Skin epidermis (tissue), 12 donors: Measurements from ENCODE around the gene HUWE1.

ENCODE experiments used
- H3K27ac ChIP-seq, 21 experiments: fragments of 200-600 bp; sonication (generic) in 11 of 21; one replicate each; pipeline ENCODE4 v1.5.0; 2020; ENCODE audit warnings: mild to moderate bottlenecking in 3 of 21, inconsistent platforms in 2 of 21, moderate library complexity in 2 of 21
- H3K4me3 ChIP-seq, 7 experiments: fragments of 200-600 bp; sonication (generic) in 2 of 7; one replicate each; pipeline ENCODE4 v1.5.0; 2020; ENCODE audit warnings: inconsistent platforms in 2 of 7, mild to moderate bottlenecking in 2 of 7, moderate library complexity in 1 of 7

HUWE1 gene

DNA sequence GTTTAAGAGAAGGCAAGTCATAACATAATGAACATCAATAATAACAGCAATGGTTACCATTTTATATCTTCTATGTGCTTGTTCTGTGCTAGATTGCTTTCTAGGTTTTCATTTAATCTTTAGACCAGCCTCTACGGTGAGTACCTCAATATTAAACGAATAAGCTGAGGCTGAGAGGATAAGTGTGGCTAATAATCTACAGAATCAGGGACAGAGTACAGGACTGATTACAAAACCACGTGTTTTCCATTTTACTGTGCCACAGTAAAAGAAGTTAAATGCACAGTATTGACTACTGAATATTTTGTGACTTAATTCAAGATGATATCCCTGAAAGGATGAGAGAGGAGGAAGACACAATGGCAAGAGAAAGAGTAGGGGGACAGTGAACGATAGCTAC, 56.3 kb downstream of the HUWE1 start:
- H3K27ac ChIP-seq: no peak overlapping the region
- H3K4me3 ChIP-seq: no peak overlapping the region

DNA sequence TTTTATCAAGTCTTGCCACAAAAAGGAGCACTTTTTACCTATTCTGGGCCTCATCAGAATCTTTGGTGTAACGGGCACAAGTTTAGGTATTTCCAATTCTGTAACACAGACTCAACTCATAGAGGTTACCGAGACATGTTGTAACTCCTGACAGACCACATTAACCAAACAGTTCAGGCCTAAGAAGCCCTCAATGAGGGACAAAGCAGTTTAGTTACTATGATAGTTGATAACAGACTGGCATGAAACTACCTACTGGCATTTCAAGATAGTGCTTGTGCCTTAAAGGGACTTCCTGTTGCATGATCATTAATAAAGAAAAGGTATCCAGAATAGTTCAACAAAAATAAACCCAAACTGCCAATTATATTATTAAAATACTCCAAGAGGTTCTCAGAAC, 64.1 kb downstream of the HUWE1 start:
- H3K27ac ChIP-seq: no peak overlapping the region
- H3K4me3 ChIP-seq: no peak overlapping the region

DNA sequence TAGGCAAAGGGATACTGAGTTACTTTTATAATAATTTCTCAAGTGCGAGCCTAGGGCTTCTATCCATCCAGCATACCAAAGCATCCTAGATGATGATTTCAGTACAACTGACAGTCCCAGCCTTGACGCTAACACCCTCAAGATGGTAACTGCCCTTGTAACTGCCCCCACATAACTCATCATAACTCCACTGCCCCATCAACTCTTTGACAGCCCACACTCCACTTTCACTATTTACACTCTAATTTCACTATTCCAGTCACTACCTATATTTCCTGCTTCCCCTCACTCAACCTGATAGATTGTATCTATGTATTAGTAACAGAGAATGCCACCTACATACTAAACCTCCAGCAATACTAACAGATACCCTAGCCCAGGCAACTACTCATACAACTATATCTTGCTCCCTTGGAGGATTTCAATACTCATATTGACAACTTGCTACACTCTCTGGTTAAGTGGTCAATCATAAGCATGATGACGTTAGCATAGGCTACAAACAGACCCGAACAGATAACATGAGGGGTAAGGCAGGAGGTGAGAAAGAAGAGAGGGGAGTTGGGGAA, 65.0 kb downstream of the HUWE1 start:
- H3K27ac ChIP-seq: no peak overlapping the region

DNA sequence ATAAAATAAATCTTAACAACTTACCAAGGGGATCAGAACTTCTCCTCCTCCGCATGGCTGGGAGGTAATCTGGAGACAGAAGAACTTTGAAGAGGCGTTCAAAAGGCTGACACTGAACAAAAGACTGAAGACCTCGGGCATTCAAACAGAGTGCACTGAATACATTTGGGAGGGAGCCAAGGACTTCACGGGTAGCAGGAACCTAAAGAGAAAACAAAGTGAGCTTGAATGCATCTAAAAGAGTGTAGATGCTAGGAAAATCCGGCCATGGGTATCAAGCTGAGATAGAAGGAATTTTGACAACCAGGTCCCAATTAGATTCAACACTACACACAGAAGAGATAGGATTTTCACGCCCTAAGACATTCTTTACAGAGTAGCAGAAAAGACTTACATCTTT, 69.6 kb downstream of the HUWE1 start:
- Histone ChIP-seq H3K27ac (no peak overlapping the region), H3K4me3 (no peak overlapping the region)

More for the DNA sequence above, 65.0 kb downstream of the HUWE1 start:
- H3K4me3 ChIP-seq: no peak overlapping the region

- Histone ChIP-seq H3K4me3 (no peak overlapping the region), H3K27ac (no peak overlapping the region)
These were observed 80.1 kb downstream of the HUWE1 start for GRCh38 chrX:53606456-53606855.

DNA sequence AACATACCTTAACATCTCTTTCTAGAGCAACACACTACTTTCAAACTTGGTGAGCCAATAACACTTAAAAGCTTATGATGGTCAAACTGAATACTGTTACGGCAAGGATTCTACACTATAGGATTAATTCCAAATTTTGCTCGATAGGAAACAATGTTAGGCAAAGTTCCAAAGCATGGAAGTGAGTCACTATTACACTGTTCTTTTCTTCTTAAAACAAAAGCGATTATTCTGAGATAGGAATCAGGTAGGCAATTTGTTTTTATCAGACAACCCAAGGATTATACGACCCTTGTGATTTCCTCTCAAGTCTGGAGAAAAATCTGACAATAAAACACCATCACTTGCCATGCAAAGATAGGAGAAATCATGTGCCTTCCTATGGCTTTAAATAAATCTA, 81.5 kb downstream of the HUWE1 start:
- no peak overlapping the region for H3K27ac ChIP-seq

GRCh38 chrX:53599781-53600396, 86.6 kb downstream of the HUWE1 start:
- no peak overlapping the region for H3K27ac ChIP-seq
- no peak overlapping the region for H3K4me3 ChIP-seq

More for the DNA sequence above, 81.5 kb downstream of the HUWE1 start:
- no peak overlapping the region for H3K4me3 ChIP-seq

DNA sequence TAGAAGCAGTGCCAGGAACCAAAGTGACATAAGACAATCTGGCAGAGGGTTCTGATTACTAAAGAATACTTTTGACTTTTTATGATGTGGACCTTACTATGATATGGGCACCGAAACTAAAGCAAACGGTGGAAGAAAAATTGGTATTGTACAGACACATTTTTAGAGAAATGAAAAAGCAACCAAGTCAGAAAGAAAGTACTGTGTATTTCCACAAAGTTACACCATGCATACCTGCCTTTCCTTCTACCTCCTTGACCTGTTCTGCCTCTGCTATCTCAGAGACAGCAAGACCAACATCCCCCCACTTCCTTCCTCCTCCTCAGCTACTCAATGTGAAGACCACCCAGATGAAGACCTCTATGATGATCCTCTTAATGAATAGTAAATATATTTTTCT, 88.3 kb downstream of the HUWE1 start:
- no peak overlapping the region for H3K4me3 ChIP-seq
- no peak overlapping the region for H3K27ac ChIP-seq

DNA sequence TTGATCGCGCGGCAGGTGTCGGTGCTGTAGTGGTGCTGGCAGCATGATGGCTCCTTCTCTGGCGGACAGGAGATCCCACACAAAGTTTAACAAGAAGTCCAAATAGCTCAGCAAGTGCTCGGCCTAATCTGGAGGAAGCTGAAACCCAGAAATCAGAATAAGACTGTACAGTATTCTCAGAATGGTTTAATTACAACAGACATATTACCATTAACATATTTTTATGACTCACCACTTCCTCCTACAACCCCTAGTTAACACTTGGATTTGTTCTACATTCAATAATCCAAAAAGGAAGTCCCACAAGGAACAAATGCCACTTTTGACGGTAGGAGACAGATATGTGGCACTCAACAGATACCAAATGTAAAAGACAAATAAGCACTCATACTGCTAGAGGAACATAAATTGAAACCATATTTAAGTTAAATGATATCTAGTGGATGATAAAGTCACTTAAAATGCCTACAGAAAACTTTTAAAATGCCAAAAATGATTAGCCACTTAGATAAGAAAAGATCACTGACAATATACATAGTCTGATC, 91.2 kb downstream of the HUWE1 start:
- Histone ChIP-seq H3K27ac (no peak overlapping the region), H3K4me3 (no peak overlapping the region)

GRCh38 chrX:53594354-53594753, 92.2 kb downstream of the HUWE1 start:
- Histone ChIP-seq H3K4me3 (no peak overlapping the region), H3K27ac (no peak overlapping the region)

DNA sequence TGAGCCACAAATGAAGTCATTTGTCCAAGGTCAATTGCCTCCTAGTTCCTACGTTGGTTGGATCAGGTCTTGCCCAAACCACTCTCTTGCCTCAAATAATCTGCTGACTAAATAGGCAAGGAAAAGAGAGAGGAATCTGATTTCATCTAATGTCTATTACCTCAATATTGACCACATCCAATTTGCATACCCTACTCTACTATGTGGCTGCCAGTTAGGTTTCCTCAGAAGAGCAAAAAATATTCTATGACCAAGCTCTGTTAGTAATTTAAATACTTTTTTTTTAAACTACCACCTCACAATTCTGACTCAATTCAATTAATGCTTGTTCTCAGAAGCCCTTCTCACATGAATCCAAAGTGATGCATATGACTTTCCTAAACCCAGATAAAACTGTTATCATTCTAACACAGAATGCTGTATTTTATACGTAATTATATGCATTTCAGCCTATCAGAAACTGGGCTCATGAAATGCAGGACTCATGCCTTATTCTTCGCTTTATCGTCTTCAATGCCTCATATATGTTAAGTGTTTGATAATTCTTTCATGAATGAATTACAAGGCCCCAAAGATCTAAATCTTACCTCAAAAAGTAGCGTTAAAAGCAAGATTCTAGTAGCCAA, 98.6 kb downstream of the HUWE1 start:
- no peak overlapping the region for H3K27ac ChIP-seq

DNA sequence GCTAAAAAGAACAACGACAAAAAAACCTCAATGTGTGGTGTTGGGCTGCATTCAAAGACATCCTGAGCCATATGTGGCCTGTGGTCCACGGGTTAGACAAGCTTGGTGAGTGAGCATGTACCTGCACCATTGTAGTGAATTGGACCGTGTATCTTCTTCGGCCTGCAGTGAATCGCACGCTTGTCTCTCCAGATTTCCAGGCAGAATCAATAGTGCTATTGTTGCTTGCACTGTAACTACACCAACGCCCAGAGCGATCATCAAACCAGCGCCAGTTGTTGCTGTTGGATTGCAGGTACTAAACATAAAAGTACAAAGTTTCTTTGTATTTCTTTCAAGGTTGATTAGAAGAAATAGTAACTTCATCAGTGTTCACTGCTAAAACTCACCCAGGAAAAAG, 101.6 kb downstream of the HUWE1 start:
- Histone ChIP-seq H3K27ac (no peak overlapping the region), H3K4me3 (no peak overlapping the region)

More for the DNA sequence above, 98.6 kb downstream of the HUWE1 start:
- no peak overlapping the region for H3K4me3 ChIP-seq

- Histone ChIP-seq H3K27ac (no peak overlapping the region), H3K4me3 (no peak overlapping the region)
These were observed 102.9 kb downstream of the HUWE1 start for GRCh38 chrX:53583571-53583970.

DNA sequence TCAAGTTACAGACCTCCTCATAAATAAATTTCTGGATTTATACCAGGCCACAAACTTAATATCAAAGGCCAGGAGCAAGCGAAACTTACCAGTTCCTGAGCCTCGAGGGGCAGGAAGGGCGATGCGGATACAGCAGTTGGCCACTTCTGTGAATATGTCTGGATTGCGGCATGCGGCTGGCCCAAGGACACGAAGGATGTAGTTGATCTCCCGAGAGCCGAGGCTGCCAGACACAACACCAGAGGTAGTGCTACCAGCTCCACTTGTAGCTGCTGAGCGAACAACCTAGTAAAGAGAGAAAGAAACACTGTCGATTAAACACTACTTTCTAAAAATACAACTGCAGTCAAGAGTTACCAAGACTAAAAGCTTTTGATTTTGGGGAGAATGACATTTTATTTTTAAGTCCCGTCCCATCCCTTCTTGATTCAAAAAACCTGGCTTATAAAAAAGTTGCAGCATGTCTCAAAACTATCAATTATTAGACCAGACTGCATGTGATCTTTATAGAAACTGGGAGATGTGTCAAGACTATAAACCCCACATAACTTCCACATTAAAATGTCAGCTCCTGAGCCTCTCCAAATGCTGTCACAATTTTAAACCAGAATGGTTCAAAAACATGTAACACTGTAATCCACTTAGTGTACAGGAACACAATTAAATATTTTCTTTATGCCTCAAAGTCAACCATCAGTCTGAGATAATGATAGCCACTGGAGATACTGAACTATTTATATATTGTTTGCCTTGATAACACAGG, 105.6 kb downstream of the HUWE1 start:
- no peak overlapping the region for H3K4me3 ChIP-seq
- H3K27ac ChIP-seq: no peak overlapping the region

GRCh38 chrX:53571494-53571893, 115.0 kb downstream of the HUWE1 start:
- no peak overlapping the region for H3K27ac ChIP-seq
- H3K4me3 ChIP-seq: no peak overlapping the region

DNA sequence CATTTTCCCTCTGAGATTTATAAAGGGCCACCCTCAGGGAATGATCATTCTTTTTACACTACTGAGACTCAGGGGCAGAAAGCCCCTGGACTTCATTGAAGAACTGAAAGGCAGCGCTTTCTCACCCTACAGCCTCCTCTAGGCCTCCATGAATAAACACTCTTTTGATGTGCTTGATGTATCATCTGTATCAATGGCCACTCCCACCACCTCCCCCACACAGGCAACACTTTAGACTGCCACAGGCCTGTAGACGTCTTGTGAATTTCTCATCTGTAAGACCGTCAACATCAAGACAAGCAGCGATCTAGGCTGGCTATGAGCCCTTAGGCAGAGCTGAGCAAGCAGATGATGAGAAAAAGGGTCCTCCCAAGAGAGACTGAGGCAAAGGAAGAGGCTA, 123.2 kb downstream of the HUWE1 start:
- no peak overlapping the region for H3K27ac ChIP-seq
- no peak overlapping the region for H3K4me3 ChIP-seq

GRCh38 chrX:53561912-53562311, 124.6 kb downstream of the HUWE1 start:
- H3K4me3 ChIP-seq: no peak overlapping the region
- H3K27ac ChIP-seq: no peak overlapping the region

DNA sequence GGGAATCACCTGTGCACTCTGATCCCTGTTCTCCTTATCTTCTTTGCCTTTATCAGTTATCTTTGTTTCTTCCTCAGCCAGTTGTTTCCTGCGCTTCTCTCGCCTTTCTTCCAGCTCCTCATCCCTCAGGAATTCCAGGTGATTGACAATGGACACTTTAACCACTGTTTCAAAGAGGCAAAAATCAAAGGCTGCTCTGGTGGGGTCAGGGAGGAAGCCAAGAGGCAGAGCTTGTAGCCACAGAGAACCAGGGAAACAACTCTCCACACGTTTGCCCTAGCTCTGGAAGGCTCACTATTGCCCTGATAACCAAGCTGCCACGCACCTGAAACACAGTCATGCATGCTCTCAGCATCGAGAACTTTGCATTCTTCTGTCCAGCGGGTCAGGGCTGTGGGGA, 127.9 kb downstream of the HUWE1 start:
- Histone ChIP-seq H3K27ac (no peak overlapping the region), H3K4me3 (no peak overlapping the region)

DNA sequence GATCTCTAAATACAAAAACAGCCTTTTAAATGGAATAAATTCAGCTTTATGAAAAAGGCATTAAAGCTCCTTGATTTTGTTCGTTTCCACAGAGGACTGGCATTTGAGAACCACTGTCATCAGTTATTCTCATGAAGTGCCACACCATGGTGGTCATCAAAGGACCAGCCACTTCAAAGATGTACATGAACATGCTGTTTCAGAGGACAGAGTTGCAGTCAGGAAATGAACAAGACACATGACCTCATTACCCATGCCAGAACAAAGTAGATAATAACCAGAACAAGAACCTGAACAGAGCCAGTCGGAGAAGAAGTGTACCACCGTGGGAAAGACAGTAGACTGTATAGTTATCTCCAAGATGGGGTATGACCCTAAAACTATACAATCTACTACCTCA, 129.7 kb downstream of the HUWE1 start:
- Histone ChIP-seq H3K27ac (no peak overlapping the region), H3K4me3 (no peak overlapping the region)

DNA sequence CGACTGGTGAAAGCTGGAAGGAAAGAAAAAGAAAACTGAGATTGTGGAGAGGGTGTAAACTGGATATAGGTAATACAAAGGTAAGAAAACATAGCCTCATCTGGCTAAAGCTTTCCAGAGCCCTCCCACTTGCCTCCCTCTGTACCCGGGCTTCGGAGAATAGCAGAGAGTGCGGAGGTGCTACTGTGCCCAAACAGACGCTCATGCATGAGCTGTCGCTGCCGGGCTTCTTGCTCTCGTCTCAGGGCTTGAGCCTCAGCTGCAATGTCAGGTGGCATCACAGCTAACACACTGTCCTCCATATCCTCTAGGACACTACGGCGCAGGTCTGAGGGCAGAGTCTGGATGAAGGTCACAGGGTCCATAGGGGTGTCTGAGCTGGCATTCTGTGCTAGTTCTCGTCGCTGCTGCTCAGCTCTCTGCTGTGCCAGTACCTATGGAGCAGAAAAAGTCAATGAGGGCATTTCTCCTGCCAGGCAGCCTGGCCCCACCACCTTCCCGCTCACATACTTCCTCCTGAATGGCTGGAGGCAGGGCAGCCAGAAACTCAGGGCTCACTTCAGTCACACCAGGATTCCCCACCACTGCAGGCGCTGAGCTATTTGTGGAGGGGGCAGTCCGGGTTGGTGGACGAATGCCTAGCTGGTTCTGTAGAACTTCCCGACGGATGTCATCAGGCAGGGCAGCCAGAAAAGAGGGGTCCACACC, 135.6 kb downstream of the HUWE1 start:
- Histone ChIP-seq H3K27ac (no peak overlapping the region), H3K4me3 (no peak overlapping the region)
